Hematopoietic multipotent progenitor cell treated with erythropoietin and hydrocortisone succinate and interleukin-3 and kit ligand, for 17 days (in vitro differentiated cells): ENCODE results near the gene GNB1L.

Experiments
- DNase-seq: peaks from one replicate; pipeline ENCODE4 v3.0.0-alpha.2; 2015; ENCODE audit warnings: low spot score

Gene GNB1L

GRCh38 chr22:19876314-19876940 lies 21.8 kb upstream of the GNB1L start:
- no peak for DNase-seq

DNA sequence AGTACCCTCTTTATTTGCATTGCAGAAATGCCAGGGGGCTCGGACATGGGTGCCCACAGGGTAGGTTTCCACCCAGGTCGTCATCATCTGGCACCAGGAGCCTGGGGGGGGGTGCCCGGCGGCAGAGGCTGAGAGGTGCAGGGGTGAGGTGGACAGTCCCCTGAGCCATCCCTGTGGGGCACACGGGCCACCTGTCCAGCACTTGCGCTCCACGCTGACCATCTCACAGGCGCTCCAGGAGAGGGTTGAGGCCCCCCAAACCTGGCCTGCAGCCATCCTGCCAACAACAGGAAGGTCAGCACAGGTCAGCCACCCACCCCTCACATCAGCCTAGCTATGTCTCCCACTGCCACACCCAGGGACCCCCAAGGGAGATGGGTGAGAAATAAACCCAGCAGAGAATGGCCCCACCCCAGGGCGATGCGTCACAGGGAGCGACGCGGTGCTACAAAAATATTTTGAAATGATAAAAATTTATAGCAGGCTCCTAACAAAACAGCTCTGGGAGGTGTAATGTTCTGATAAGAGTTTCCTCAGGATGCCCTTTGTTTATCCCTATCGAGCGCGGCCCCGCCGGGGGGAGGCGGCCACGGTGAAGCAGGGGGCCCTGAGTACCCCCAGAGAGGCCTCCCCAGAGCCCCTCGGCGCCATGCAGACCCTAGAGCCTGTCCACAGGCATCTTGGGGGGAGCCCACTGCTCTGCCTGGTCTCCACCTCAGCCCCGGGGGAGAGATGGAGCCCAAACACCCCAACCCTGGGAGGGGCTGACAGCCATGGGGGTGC lies 21.0 kb upstream of the GNB1L start:
- DNase-seq = no peak

GRCh38 chr22:19875061-19875530 lies 20.4 kb upstream of the GNB1L start:
- DNase-seq = no peak

- no peak for DNase-seq
These were observed 19.8 kb upstream of the GNB1L start for GRCh38 chr22:19874307-19875060.

DNA sequence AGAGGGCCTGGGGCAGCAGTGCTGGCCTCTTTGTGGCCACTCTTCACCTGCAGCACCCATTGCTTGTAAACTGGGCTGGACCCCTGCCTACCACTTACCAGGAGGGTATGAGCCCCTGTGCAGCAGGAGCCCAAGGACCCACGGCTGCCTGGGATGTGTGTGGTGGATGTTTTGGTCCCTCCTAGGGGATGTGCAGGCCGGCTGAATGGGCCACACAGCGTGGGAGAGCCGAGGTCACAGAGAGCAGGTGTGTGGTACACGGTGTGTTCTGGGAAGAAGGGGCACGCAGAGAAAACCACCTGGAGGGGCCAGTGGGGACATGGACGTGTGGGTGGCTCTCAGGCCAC lies 19.3 kb upstream of the GNB1L start:
- no peak for DNase-seq

GRCh38 chr22:19873138-19873959 lies 18.7 kb upstream of the GNB1L start:
- DNase-seq = no peak

- no peak for DNase-seq
These were observed 18.1 kb upstream of the GNB1L start for GRCh38 chr22:19872779-19873137.

- no peak for DNase-seq
These were observed 17.4 kb upstream of the GNB1L start for GRCh38 chr22:19871845-19872778.

DNA sequence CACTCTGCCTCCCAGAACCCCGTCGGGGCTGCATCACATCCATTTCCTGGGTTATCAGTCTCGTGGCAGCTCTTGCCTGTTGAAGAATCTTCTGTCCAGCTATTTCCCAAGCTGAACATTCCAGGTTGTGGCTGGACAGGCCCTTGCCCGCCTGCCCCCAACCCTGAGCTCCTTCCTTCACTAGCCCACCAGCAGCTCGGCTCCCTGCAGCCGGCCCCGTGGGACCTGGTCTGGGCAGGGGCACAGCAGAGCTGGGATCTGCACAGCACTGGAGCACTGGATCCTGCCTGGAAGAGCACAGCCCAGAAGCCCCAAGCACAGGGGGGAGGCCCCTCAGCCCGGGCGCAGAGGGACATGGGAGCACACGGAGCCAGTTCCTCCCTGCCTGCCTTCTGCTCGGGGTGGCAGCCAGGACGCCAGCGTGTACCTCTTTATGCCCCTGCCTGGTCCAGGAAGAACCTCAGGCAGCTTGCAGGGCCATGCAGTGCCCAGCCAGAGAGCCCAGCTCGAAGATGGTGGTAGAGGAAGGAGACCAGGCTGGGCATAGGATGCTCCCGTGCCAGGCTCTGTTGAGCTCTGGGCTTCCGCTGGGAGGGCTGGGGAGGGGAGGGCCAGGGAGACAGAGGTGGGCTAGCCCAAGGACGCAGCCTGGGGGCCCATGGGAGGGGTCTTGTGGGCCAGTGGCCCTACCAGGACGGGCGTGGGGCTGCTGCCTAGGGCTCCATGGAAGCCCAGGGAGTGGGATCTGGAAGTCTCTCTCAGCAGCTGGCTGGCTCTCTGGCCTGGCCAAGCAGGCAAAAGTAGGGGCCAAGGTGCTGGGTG lies 16.6 kb upstream of the GNB1L start:
- no peak for DNase-seq

DNA sequence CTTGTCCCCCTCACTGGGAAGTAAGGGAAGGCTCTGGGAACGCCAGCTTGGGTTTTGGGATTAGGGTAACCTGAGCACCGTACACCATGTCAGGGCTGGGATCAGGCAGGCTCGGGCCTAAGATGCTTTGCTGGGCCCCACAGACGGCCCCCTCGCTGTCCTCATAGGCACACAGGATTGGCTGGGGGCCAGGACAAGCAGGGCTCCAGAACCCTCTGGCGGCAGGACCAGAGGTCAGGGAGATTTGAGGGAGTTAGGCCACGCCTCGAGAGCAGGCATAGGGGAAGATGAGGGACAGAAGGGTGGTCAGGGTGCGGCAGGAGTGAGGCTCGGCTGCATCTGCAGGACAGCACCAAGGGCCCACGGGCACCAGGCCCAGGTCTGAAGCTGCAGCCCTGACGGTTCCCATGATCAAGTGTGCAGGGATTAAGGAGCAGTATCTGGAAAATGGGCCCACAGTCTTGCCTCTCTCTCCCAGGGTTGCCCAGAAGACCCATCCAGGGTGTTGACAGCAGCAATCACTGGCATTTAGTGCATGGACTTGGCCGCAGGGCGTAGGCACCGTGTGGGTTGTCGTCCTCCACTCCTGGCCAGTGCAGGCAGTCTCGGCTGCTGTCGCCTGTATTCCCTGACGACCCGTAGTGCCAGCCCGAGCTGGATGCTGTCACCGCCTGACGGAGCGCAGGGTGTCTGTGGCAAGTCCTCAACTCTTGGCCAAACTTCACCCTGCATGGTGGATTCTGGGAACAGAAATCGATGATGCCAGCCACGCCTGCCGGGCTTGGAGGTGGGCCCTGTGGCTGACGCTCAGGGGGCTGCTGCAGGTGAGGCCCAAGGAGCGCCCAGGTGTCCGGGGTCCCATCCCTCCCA lies 15.7 kb upstream of the GNB1L start:
- DNase-seq = no peak

GRCh38 chr22:19869497-19870152 lies 15.0 kb upstream of the GNB1L start:
- no peak for DNase-seq

DNA sequence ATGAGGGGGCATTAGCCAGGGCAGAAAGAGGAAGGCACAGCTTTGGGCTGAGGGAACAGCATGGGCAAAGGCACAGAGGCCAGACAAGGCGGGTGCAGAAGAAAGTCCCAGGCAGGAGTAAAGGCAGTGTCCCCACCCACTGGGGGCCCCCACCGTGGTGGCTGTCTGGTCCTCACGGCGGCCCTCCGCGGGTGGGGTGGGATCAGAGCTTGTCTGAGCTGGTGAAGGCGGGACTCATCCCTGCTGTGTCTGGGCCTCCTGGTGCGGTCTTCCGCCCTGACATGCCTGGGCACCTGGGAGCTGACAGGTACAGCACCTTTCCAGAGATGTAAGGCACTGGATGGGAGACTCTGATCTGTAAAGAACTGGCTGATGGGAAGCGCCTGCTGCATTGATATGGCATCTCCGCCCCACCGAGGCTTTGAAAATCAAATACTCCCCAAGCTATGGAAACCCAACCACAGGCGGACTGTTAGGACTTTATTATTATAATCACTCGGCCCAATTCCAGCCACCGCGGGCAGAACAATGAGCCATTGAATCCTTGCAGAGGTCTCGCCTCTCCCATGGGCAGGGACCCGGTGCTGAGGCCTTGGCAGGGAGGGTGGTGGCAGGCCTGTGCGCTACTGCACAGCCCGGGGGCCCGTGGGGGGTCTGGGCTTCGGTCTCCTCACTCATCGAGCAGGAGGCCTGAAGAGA lies 14.2 kb upstream of the GNB1L start:
- no peak for DNase-seq

GRCh38 chr22:19868333-19868732 lies 13.7 kb upstream of the GNB1L start:
- DNase-seq = no peak

DNA sequence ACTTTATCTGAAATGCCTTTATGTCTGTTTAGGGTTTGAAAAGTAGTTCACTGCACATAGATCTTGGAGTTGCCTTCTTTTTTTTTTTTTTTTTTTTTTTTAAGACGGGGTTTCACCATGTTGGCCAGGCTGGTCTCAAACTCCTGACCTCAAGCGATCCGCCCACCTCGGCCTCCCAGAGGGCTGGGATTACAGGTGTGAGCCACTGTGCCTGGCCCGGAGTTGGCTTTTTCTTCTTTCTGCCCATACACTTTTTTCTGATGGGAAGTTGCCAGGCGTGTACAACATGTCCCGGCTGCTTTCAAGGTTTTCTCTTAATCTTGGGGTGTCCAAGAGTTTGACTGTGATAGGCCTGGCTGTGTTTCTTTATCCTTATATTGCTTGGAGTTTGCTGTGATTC lies 12.9 kb upstream of the GNB1L start:
- DNase-seq = no peak

DNA sequence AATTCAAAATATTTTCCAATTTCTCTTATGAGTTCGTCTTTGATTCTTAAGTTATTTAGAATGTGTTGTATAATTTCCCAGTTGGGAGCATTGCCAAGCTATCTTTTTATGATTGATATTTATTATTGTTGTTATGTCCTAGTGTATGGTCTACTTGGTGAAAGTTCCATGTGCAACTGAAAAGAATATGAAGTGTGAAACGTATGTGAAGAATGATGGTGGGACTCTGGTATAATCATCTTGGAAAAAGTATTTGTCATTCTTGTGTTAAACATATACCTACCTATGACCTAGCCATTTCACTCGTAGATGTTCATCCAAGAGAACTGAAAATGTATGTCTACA lies 12.0 kb upstream of the GNB1L start:
- no peak for DNase-seq

DNA sequence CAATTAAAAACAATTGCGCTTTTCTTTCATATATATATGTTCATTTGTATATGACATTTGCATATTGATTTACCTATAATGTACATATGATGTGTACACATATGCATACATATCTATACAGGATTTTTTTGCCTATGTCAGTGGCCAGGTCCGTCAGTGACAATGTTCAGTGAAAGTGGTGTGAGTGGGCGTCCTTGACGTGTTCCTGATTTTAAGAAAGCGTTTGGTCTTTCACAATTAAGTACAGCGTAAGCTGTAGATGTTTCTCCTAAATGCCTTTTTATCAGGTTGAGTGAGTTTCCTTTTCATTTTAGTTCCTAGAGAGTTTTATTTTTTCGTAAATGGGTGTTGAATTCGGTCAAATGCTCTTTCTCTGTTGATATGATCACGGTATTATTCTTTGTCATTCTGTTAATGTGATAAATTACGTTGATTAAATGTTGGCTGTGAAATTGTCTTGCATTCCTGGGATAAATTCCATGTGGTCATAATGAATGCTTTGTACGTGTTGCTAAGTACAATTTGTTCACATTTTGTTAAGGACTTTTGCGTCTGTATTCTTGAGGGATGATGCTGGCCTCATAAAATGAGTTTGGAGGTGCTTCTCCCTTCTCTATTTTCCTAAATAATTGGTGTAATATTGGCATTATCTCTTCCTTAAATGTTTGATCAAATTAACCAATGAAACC lies 10.6 kb upstream of the GNB1L start:
- DNase-seq = no peak

GRCh38 chr22:19864538-19865106 lies 9.9 kb upstream of the GNB1L start:
- DNase-seq = no peak
